Adrenal gland (tissue), 5 donors: ENCODE data around the gene HYAL4.
"Not testable (repeated sequence)": the region's sequence is repeated elsewhere in the genome, so short reads cannot be mapped to it uniquely, and the experiment has no call there.

Experiments
- CTCF ChIP-seq, 6 experiments: fragments of 450-650 bp in 4 of 6; fragments of 200-600 bp in 2 of 6; sonication (generic) in 1 of 6; IDR thresholded peaks; 1 replicate in 5 of 6; 2 replicates in 1 of 6; pipeline versions ENCODE4 v1.5.1 to v1.8.0; 2016 to 2021; ENCODE audit warnings: antibody characterized with exemption in 6 of 6, mild to moderate bottlenecking in 2 of 6, moderate library complexity in 1 of 6
- POLR2A ChIP-seq, 2 donors: fragments of 450-650 bp; IDR thresholded peaks; one replicate each; pipeline ENCODE4 v1.6.1; 2017; ENCODE audit warnings: antibody characterized with exemption in 2 of 2, mild to moderate bottlenecking in 2 of 2, moderate library complexity in 1 of 2
- donor health status: DM: no; HTN: no; CAD: no.

DNA sequence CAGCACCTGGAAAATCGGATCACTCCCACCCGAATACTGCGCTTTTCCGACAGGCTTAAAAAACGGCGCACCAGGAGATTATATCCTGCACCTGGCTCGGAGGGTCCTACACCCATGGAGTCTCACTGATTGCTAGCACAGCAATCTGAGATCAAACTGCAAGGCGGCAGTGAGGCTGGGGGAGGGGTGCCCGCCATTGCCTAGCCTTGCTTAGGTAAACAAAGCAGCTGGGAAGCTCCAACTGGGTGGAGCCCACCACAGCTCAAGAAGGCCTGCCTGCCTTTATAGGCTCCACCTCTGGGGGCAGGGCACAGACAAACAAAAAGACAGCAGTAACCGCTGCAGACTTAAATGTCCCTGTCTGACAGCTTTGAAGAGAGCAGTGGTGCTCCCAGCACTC is 49.8 kb downstream of the HYAL4 start:
- TF ChIP-seq CTCF, POLR2A (IDR thresholded peaks at IDR 0.05): not testable (repeated sequence)
